Renal cortex interstitium (tissue), 11 donors: ENCODE data around the gene SAP25. TPM values are rescaled to one million over a fixed set of nuclear protein-coding genes. Genes with fewer than 3 reads are reported as not detected.
A peak's percentile ranks its signal among the peaks of the same experiment; 100 is the strongest.
"Not testable (repeated sequence)": the region's sequence is repeated elsewhere in the genome, so short reads cannot be mapped to it uniquely, and the experiment has no call there.

ENCODE experiments used
- DNase-seq, 11 donors: peaks; one replicate each; pipeline ENCODE4 v3.0.0-alpha.2; 2013; ENCODE audit warnings: low read depth in 9 of 11, low spot score in 4 of 11; ENCODE audit errors: extremely low read depth in 1 of 11
- polyA plus RNA-seq, 3 donors: library from polyadenylated mRNA; unstranded; fragments of 120-200 nt; gene quantifications; one replicate each; pipeline ENCODE4 v1.2.1, GENCODE V29; 2013; ENCODE audit not compliant: insufficient read length in 3 of 3

Gene SAP25
- polyA plus RNA-seq, 3 donors, result 4.6 to 9.9 (median 7.5) TPM

- DNase-seq, result no peak
Measured at GRCh38 chr7:100567031-100567730, 6.5 kb downstream of the SAP25 start.

- DNase-seq, result no peak
Measured at GRCh38 chr7:100566018-100566531, 7.6 kb downstream of the SAP25 start.

GRCh38 chr7:100565133-100565571 is 8.5 kb downstream of the SAP25 start:
- DNase-seq, result no peak

- DNase-seq, result not testable (repeated sequence)
Measured at GRCh38 chr7:100564405-100564804, 9.3 kb downstream of the SAP25 start.

- peak in 1 of 11 donors; percentile 69 for DNase-seq
Measured at GRCh38 chr7:100563809-100564400, 9.8 kb downstream of the SAP25 start.

- no peak for DNase-seq
Measured at GRCh38 chr7:100563100-100563564, 10.6 kb downstream of the SAP25 start.

- no peak for DNase-seq
Measured at GRCh38 chr7:100562195-100563099, 11.3 kb downstream of the SAP25 start.

- DNase-seq, result no peak
Measured at GRCh38 chr7:100561491-100562194, 12.1 kb downstream of the SAP25 start.

GRCh38 chr7:100559127-100559526 is 14.6 kb downstream of the SAP25 start:
- DNase-seq, result no peak

- DNase-seq, result no peak
Measured at GRCh38 chr7:100556541-100556940, 17.2 kb downstream of the SAP25 start.

- DNase-seq, result no peak
Measured at GRCh38 chr7:100555701-100556100, 18.0 kb downstream of the SAP25 start.

- DNase-seq, result no peak
Measured at GRCh38 chr7:100553032-100553431, 20.7 kb downstream of the SAP25 start.

- DNase-seq, result no peak
Measured at GRCh38 chr7:100552532-100552931, 21.2 kb downstream of the SAP25 start.

GRCh38 chr7:100548446-100548845 is 25.3 kb downstream of the SAP25 start:
- DNase-seq, result not testable (repeated sequence)

GRCh38 chr7:100547872-100548271 is 25.8 kb downstream of the SAP25 start:
- no peak for DNase-seq

GRCh38 chr7:100546926-100547800 is 26.5 kb downstream of the SAP25 start:
- DNase-seq, result no peak

- DNase-seq, result no peak
Measured at GRCh38 chr7:100546129-100546925, 27.4 kb downstream of the SAP25 start.
